ENCODE measurements around the gene LYRM4. TPM values are rescaled to one million over a fixed set of nuclear protein-coding genes. Genes with fewer than 3 reads are reported as not detected.
A peak's percentile ranks its signal among the peaks of the same experiment; 100 is the strongest.

The LYRM4 gene
- total RNA-seq, 1 experiment from 2014 or later = 16.5 TPM

DNA sequence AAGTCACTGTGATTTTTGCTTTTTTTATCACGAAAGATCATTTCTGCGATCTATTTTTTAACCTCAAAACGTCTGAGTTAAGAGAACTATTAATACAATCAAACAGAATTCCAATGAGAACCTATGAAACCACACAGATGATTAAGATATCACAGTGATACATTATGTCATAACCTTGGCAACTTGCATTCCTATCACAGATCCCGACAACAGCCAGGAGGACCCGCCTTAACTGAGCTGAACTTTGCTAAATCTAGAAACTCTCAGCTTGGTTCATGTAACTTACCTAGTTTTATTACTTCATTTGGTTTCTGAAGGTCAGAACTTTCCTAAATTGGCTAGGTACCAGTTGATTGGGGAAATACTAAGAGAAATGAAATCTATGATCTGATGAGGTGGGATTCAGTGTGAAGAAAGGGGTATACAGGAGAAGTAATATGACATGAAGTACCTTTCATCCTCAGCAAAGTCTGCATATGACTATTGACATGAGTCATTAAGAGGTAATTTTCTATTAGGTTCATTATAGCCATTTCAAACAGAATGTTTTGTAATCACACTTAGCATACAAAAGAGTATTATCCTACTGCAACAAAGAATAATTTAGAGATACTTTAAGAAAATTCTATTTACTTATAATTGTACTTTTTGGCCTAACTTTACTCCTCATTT is 11.2 kb downstream of the LYRM4 start:
- CTCF ChIA-PET = no interaction called here
- no peak overlapping the region for H3K4me3 Mint-ChIP-seq (ENCODE audit: low read depth, unreplicated experiment)
- no TSS peak for BruUV-seq (replicated peaks)
- peaks cover 27% of the 10 kb centered on the region for H3K4me1 Mint-ChIP-seq (ENCODE audit: low read depth, unreplicated experiment)
- TF ChIP-seq, protein P1, sequence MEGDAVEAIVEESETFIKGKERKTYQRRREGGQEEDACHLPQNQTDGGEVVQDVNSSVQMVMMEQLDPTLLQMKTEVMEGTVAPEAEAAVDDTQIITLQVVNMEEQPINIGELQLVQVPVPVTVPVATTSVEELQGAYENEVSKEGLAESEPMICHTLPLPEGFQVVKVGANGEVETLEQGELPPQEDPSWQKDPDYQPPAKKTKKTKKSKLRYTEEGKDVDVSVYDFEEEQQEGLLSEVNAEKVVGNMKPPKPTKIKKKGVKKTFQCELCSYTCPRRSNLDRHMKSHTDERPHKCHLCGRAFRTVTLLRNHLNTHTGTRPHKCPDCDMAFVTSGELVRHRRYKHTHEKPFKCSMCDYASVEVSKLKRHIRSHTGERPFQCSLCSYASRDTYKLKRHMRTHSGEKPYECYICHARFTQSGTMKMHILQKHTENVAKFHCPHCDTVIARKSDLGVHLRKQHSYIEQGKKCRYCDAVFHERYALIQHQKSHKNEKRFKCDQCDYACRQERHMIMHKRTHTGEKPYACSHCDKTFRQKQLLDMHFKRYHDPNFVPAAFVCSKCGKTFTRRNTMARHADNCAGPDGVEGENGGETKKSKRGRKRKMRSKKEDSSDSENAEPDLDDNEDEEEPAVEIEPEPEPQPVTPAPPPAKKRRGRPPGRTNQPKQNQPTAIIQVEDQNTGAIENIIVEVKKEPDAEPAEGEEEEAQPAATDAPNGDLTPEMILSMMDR (IDR thresholded peaks at IDR 0.05; ENCODE audit: unreplicated experiment) = no peak
- intact Hi-C loops (cut with micrococcal nuclease; ENCODE audit: unreplicated experiment) = no loop called here
- H3K36me3 Mint-ChIP-seq (ENCODE audit: insufficient read depth, unreplicated experiment) = no peaks in the 10 kb centered on the region
- H3K27me3 Mint-ChIP-seq (ENCODE audit: unreplicated experiment) = no peaks in the 10 kb centered on the region
- DNase-seq = no peak
- H3K9me3 Mint-ChIP-seq (ENCODE audit: low read depth, unreplicated experiment) = peaks cover 3% of the 10 kb centered on the region
- H3K27ac Mint-ChIP-seq (ENCODE audit: unreplicated experiment) = no peak overlapping the region

DNA sequence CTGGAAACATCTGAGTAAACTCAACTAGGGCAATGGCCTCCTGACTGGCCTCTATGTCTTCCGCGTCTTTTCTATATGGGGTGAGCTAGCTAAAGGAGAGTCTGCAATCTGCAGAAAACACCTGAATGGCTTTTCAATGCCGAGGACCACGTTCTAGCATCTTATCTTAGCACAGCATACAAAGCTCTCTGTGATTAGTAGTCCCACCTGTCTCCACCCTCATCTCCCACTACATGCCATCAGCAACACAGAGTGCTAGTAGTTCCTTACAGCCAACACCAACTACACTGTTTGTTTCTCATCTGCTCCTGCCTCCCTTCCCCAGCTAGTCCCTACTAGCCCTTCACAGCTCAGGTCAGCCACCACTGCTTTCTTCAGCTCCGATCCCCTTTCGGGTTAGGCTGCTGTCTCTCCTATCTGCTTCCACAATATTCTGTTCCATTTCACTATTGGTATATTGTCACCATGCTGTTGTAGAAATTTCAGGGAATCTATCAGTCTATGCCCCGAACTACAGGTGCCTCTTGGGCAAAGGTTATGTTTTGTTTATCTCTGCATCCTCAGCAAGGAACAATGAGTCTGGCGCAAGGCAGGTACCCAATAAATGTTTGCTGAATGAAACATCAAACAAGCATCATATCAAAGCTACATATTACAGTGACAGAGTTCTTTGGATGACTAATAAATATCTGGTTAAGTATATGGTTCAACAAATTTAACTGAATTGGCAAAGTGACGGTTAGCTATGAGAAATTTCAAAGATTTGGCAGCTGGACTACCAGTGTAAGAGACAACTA is 12.2 kb downstream of the LYRM4 start:
- peaks cover 3% of the 10 kb centered on the region for H3K9me3 Mint-ChIP-seq (ENCODE audit: low read depth, unreplicated experiment)
- no peaks in the 10 kb centered on the region for H3K27me3 Mint-ChIP-seq (ENCODE audit: unreplicated experiment)
- TF ChIP-seq, protein P1 (IDR thresholded peaks at IDR 0.05; ENCODE audit: unreplicated experiment) = no peak
- no peak overlapping the region for H3K27ac Mint-ChIP-seq (ENCODE audit: unreplicated experiment)
- CTCF ChIA-PET = no interaction called here
- no peak overlapping the region for H3K4me3 Mint-ChIP-seq (ENCODE audit: low read depth, unreplicated experiment)
- no TSS peak for BruUV-seq (replicated peaks)
- H3K36me3 Mint-ChIP-seq (ENCODE audit: insufficient read depth, unreplicated experiment) = no peaks in the 10 kb centered on the region
- no peak for DNase-seq
- intact Hi-C loops (cut with micrococcal nuclease; ENCODE audit: unreplicated experiment) = no loop called here
- H3K4me1 Mint-ChIP-seq (ENCODE audit: low read depth, unreplicated experiment) = peaks cover 27% of the 10 kb centered on the region

DNA sequence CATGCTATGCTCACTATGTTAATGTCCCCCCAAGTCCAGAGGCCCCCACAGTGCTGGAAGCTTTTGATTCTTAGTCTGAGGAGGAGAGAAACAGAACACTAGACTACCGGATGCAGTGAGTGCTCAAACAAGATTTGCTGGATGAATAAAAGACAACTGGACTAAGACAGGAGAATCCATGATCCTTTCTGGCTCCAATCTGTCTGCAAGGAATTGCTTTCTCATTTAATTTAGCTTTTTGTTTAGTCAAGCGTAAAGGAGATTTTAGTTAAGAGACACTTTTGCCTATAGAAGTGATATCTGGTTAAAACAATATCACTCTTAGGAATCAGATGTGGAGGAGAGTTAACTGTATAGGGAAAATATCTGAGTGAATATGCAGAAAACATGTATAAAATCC is 13.5 kb downstream of the LYRM4 start:
- Mint-ChIP-seq H3K9me3 (ENCODE audit: low read depth, unreplicated experiment) (peaks cover 3% of the 10 kb centered on the region), H3K36me3 (ENCODE audit: insufficient read depth, unreplicated experiment) (no peaks in the 10 kb centered on the region), H3K4me1 (ENCODE audit: low read depth, unreplicated experiment) (peaks cover 27% of the 10 kb centered on the region), H3K27ac (ENCODE audit: unreplicated experiment) (no peak overlapping the region), H3K27me3 (ENCODE audit: unreplicated experiment) (no peaks in the 10 kb centered on the region), H3K4me3 (ENCODE audit: low read depth, unreplicated experiment) (no peak overlapping the region)
- no peak for DNase-seq
- TF ChIP-seq, protein P1 (IDR thresholded peaks at IDR 0.05; ENCODE audit: unreplicated experiment) = no peak
- CTCF ChIA-PET = no interaction called here
- intact Hi-C loops (cut with micrococcal nuclease; ENCODE audit: unreplicated experiment) = no loop called here
- BruUV-seq (replicated peaks) = no TSS peak

DNA sequence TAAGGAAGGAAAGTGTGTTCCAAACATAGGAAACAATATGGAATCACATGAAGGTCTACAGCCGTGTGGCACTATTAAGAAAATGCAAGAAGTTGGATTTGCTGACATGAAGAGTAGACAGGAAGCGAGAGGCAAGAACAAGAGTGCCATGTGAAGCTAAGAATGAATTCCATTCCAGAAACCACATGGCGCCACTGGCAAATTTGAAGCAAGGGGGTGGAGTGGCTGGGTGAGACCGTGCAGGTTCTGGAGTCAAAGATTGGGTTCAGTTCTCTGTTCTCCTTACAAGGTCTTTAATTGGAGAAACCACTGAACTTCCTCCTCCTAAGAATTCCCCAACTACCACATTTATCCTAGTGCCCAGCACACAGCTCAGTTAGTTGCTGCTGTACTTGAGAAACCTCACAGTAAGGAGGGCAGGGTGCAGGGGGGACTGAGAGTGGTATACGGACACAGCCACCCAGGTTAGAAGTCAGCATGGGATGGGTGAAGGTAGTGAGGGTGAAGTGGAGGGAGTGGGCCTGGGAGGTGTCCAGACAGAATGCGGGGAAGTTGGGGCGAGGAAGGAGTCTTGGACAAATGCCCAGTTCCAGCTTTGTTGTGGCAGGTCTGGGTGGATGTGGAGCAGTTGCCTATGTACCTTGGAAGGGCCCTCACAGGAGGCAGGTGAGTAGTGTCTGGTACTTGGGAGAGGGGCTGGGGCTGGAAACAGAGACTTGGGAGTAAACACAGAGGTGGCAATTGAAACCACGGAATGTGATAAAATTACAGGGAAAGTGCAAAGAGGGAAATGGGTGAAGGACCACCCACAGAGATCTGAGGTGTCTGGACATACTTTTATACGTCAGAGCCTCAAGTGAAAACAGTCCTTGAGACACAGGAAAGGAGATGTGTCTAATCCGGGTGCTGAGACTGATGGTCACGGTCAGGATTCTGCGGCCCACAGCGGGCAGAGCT is 14.3 kb downstream of the LYRM4 start:
- Mint-ChIP-seq H3K27me3 (ENCODE audit: unreplicated experiment) (no peaks in the 10 kb centered on the region), H3K4me3 (ENCODE audit: low read depth, unreplicated experiment) (no peak overlapping the region), H3K9me3 (ENCODE audit: low read depth, unreplicated experiment) (peaks cover 3% of the 10 kb centered on the region), H3K4me1 (ENCODE audit: low read depth, unreplicated experiment) (peaks cover 27% of the 10 kb centered on the region), H3K27ac (ENCODE audit: unreplicated experiment) (peak overlapping the region; percentile 47), H3K36me3 (ENCODE audit: insufficient read depth, unreplicated experiment) (no peaks in the 10 kb centered on the region)
- no TSS peak for BruUV-seq (replicated peaks)
- no peak for DNase-seq
- CTCF ChIA-PET = no interaction called here
- intact Hi-C loops (cut with micrococcal nuclease; ENCODE audit: unreplicated experiment) = no loop called here
- TF ChIP-seq, protein P1 (IDR thresholded peaks at IDR 0.05; ENCODE audit: unreplicated experiment) = no peak

Measured in Calu3 (cell line).